COLO829 (cell line): ENCODE results near the gene RUNX3.
A peak's percentile ranks its signal among the peaks of the same experiment; 100 is the strongest.

Source experiments
- DNase-seq: peaks from one replicate; pipeline ENCODE4 v3.0.0; 2012; ENCODE audit warnings: low spot score

RUNX3 gene

DNA sequence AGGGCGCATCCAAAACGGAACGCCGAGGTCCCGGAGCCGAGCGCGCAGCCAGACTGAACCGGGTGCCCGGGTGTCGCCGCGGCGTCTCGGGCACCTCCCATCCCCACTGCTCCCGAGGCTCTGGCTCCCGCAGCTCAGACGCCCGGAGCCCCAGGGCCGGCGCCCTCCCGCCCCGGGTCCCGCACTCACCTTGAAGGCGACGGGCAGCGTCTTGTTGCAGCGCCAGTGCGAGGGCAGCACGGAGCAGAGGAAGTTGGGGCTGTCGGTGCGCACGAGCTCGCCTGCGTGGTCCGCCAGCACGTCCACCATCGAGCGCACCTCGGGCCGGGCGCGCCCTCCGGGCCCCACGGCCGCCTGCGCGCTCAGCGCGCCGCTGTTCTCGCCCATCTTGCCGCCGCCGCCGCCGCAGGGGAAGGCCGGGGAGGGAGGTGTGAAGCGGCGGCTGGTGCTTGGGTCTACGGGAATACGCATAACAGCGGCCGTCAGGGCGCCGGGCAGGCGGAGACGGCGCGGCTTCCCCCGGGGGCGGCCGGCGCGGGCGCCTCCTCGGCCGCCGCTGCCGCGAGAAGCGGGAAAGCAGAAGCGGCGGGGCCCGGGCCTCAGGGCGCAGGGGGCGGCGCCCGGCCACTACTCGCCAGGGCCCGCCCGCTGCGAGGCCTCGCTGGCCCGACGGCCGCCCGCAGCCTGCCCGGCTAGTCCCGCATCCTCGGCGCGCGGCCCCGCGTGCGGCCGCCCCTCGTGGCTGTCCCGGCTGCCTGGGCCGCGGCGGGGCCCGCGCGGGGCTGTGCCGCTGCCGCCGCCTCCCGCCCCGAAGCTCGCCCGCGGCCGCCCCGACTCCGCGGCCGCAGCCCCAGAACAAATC, 447 bp downstream of the RUNX3 start:
- no peak for DNase-seq

DNA sequence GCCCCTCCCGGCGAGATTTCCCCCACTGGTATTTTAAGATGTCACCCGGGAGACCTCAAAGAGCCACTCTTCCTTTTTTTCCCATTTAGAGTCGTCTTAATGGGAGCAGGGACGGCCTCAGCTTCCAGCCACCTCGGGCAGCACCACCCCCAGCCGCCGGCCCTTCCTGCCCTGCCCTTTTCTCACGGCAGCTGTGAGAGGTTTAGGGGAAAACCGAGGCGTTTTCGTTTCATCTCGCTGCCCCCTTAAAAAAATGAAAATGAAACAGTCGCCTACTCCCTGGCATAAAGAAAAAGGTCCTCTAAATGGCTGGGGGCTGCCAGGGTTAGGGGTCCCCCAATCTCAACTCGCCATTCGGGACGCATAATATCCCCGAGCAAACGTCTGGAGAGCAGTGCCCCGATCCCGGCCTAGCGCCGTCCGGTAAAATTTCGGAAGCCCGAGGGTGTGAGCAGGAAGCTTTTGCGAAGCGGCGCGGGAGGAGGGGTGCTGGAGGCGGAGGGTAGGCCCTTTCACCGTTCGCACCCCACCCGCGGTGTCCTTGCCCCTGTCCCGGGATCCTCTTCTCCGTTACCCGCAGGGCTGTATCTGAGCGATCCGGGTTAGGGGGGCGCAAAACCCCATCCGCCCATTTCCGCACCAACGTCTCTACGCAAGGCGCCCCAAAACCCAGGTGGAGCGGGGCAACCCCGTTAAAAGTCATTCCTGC, 1.2 kb downstream of the RUNX3 start:
- DNase-seq: no peak

GRCh38 chr1:24927988-24928688, 1.9 kb downstream of the RUNX3 start:
- DNase-seq: no peak

- no peak for DNase-seq
These were observed 2.6 kb downstream of the RUNX3 start for GRCh38 chr1:24927473-24927872.

DNA sequence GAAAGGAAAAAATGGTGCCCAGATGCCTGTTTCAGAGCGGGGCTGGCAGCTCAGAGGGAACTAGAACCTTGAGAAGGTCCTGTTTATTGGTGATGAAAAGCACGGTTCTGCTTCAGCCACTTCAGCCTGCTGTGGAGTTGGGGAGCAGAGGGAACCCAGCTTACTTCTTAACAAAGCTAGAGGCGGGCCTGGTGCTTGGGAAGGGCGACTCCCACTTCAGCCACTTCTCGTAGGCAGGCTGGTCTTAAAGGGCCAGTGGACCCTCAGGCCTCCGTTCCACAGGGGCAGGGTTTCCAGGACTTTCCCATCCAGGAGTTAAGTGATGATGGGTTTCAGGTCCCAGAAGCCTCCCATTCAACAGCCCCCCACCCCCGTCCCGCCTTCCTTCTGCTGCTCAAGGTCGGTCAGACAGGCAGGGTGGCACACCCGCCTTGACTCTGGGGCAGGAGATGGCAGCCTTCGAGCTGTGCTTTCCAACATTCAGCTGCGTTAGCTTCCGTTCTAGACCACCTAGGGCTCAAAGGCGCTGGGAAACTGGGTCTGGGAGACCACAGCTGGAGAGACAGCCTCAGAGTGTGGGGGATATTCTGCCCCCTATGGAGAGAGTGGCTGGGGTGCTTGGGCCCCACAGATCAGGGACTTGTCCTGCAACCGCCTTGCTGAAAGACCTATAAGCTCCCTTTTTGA, 3.4 kb downstream of the RUNX3 start:
- DNase-seq: peak; percentile 21

DNA sequence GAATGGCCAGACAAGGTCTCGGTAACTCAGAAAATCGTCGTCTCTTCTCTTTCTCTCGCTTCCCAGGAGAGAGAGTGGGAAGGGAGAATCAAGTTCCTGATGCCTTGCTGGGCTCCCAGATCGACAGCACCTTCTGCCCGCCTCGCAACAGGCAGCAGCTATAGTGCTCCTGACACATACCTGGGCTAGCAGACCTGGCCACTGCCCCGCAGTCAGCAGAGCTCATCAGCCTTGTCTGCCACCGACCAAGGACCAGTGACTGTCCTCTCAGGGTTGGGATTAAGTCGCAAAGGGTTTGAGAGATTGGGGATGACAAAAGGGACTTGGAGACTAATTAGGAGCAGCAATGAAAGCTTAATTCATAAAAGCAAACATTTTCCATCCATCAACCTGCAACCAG, 4.1 kb downstream of the RUNX3 start:
- DNase-seq: no peak

- DNase-seq: no peak
These were observed 4.8 kb downstream of the RUNX3 start for GRCh38 chr1:24925082-24925779.

- DNase-seq: no peak
These were observed 6.5 kb downstream of the RUNX3 start for GRCh38 chr1:24923485-24924113.

DNA sequence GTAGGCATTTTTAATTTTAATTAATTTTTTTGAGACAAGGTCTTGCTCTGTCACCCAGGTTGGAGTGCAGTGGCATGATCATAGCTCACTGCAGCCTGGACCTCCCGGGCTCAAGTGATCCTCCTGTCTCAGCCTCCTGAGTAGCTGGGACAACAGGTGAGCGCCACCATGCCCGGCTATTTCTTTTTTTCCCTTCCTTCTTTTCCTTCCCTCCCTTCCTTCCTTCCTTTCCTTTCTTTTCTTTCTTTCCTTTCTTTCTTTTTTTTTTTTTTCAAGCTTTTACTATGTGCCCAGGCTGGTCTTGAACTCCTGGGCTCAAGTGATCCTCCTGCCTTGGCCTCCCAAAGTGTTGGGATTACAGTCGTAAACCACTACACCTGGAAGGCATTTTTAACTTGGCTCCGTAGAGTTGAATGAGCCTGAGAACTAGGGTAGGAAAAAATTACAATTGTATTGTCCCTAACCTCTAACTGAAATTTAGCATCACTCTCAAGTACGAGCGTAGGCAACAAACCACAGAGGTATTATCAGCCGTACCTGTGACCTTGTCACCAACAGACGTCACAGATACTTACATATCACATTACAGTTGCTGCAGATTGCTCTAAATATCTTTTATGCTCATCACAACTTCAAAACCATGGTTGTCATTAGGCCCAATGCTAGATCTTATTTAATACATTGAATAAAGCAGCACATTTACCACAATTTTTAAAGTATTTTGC, 8.0 kb downstream of the RUNX3 start:
- no peak for DNase-seq

GRCh38 chr1:24921412-24921811, 8.7 kb downstream of the RUNX3 start:
- no peak for DNase-seq

GRCh38 chr1:24920533-24920925, 9.5 kb downstream of the RUNX3 start:
- no peak for DNase-seq

DNA sequence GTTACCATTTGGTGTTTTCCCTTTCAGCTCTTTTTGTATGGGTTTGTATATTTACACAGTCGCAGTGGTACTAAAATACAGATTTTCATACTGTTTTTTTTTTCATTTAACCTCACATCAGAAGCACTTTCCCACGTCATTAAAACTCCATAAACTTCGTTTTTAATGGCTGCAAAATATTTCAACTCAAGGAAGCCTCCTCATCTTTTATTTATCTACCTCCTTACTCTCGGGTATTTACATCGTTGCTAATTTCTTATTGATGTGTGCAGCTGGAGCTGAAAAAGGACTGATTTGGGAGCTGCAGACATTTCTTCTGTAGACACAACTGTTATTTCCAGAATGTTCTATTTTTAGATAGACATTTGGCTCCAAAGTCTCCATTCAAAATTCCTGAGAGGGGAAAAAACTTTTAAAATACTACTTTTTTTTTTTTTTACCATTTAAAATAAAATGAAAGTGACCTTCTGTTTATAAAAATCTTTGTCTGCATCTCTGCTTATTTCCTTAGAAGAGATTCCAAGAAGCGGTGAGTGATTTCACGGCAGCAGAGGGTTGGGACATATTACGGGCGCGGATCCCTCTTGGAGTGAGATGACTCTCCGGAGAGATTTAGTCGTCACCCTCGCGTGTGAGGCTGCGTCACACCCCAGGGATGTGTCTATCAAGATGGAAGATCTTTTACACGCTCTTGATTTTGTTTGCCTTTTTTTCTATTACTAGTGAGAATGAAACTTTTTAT, 10.1 kb downstream of the RUNX3 start:
- no peak for DNase-seq

DNA sequence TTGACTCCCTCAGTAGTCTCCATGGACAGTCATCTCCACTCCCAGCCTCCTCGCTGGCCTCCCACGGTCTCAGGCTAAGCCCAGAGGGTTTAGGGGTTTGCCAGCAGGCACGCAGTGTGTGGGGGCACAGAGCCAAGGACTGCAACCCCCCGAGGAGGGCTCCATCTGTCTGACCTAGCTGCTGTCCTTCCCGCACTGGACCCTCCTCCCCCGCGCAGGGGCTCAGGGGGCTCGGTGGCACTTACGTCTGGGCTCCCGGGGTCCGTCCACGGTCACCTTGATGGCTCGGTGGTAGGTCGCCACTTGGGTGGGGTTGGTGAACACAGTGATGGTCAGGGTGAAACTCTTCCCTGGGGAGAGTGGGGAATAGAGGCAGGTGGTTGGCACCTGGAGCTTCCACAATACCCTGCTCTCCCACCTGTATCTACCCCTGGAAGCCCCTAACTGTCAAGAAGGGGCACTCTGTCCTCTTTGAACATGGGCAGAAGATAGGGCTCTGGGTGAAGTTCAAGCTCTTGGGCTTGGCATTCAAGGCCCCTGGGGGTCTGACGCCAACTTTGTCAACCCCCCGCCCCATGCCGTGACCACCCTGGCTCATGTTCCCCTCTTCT, 11.0 kb downstream of the RUNX3 start:
- DNase-seq: no peak

DNA sequence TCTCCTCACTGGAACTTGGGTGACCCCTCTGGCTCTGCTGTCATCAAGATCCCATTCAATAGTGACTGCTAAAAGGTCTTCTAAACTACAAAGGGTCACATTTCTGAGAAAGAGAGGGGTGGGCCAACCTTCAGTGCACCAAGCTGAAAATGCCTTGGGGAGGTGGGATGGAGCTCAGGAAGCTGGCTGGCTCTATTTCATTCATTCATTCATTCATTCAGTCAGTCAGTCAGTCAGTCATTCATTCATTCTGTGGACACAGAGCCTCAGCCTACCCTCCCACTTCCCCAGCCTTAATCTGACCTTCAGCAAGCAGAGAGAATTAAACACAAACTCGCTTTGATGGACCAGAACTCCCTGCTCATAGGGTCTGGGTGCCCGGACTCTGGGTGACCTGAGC, 11.7 kb downstream of the RUNX3 start:
- no peak for DNase-seq

GRCh38 chr1:24917327-24918074, 12.6 kb downstream of the RUNX3 start:
- DNase-seq: no peak

DNA sequence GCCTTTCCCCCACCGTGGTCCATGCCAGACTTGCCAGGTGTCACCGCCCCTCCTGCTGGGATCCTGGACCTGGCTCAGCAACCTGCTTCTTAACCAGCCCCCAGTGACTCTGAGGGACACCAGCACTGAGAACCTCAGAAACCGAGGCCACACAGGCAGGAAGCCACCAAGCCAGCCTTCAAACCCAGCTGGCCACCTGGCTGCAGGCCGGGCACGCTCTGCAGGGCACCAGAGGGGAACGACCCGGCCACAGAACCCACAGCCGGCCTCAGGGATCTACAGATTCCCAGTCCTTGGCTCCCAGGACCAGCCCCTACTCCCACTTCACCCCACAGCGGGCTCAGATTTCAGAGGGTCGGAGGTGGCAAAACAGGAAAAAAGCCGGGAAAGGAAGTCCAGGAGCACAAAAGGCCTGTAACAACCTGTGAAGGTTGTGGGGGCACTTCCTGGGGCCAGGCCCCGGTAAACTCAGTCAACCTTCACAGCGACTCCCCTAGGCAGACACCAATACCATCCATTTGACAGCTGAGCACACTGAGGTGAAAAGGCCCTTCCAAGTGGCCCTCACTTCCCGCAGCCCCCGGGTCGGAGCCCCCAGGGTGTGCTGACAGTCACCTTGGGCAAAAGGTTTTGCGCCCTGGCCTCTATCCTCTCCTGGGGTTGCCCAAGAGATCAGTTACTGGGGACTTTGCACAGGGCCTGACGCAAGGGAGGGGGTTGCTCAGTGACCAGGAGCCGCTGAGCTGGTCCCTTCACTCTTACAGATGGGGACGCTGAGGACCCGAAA, 14.1 kb downstream of the RUNX3 start:
- DNase-seq: no peak

GRCh38 chr1:24914226-24915069, 15.6 kb downstream of the RUNX3 start:
- DNase-seq: no peak
